ENCODE data around the gene KRT31. TPM values are rescaled to one million over a fixed set of nuclear protein-coding genes. Genes with fewer than 3 reads are reported as not detected.

The KRT31 gene
- total RNA-seq (2016; rRNA removed; fragmentation: Illumina TruSeq; extraction: Trizol) = not detected in 2 replicates
- not detected in 2 replicates for total RNA-seq (2016; cell fraction: cytosol; rRNA removed; fragmentation: Illumina TruSeq; extraction: Trizol; ENCODE audit: low read depth)
- total RNA-seq (2016; cell fraction: insoluble cytoplasmic fraction; rRNA removed; fragmentation: Illumina TruSeq; extraction: Trizol) = not detected in 2 replicates
- total RNA-seq (2016; cell fraction: membrane; rRNA removed; fragmentation: Illumina TruSeq; extraction: Trizol) = not detected in 2 replicates
- not detected in 2 replicates for total RNA-seq (2016; cell fraction: nucleus; rRNA removed; fragmentation: Illumina TruSeq; extraction: Trizol)
- polyA plus RNA-seq (2011; rRNA removed) = 0.05 TPM in 2 replicates
- polyA plus RNA-seq (2011; cell fraction: cytosol; rRNA removed) = not detected in 2 replicates
- 0.07 and 0.13 TPM in 2 replicates for polyA plus RNA-seq (2011; cell fraction: nucleus; rRNA removed)
- not detected in 2 replicates for polyA plus RNA-seq (2012)
- polyA plus RNA-seq (2016; cell fraction: cytosol; fragmentation: Illumina TruSeq; extraction: Trizol; ENCODE audit: low read depth) = not detected in 2 replicates
- polyA plus RNA-seq (2016; cell fraction: insoluble cytoplasmic fraction; fragmentation: Illumina TruSeq; extraction: Trizol; ENCODE audit: low read depth) = not detected in 2 replicates
- polyA plus RNA-seq (2016; cell fraction: membrane; fragmentation: Illumina TruSeq; extraction: Trizol; ENCODE audit: low read depth) = not detected in 2 replicates
- not detected in 2 replicates for polyA plus RNA-seq (2016; cell fraction: nucleus; fragmentation: Illumina TruSeq; extraction: Trizol; ENCODE audit: insufficient read depth, low read depth)
- polyA minus RNA-seq (2011; rRNA and poly(A)+ RNA removed; ENCODE audit: low replicate concordance) = 0.23 TPM in 1 of 2 replicates, not detected in the other
- polyA minus RNA-seq (2011; cell fraction: cytosol; rRNA and poly(A)+ RNA removed) = not detected in 2 replicates
- not detected in 2 replicates for polyA minus RNA-seq (2011; cell fraction: nucleus; rRNA and poly(A)+ RNA removed)
- Bru-seq, nascent RNA = not detected
- not detected for BruChase-seq, experiment 1, labeled RNA remaining after a 6-hour chase
- not detected for BruChase-seq, experiment 2, labeled RNA remaining after a 2-hour chase
- long read RNA-seq, experiment 1 = 0 reads
- long read RNA-seq, experiment 2 = 0 reads

GRCh38 chr17:41396996-41397660 lies at the start of gene KRT31:
Gene KRT31, minus strand, starts transcription at chr17:41397608. Its CDS starts 69 bp downstream, at chr17:41397539.
- H2AFZ ChIP-seq (ENCODE audit: low read length) = no peak within 1 kb of the TSS
- H3K4me2 ChIP-seq (ENCODE audit: low read depth, low read length) = no peak within 1 kb of the TSS
- no peak within 1 kb of the TSS for H3K27ac ChIP-seq (ENCODE audit: extremely low read length, insufficient read depth, low read length)
- H3K4me1 ChIP-seq (ENCODE audit: insufficient read depth, low read length) = no peaks in the 10 kb centered on the region
- FAIRE-seq = no peak
- no peak for DNase-seq (ENCODE audit: low spot score)
- no peak within 1 kb of the TSS for H3K9ac ChIP-seq (ENCODE audit: insufficient read depth, low read depth, low read length)
- H3K36me3 ChIP-seq (replicated peaks in 1 of 2; ENCODE audit: control insufficient read depth in 1 of 2, insufficient read depth in 2 of 2, low read length in 2 of 2) = no peaks in the 10 kb centered on the region
- H3K79me2 ChIP-seq (ENCODE audit: insufficient read depth, low read length) = no peaks in the 10 kb centered on the region
- ATAC-seq = no peak
- WGBS (ENCODE audit: low lambda C conversion rate) = 55% methylated on average over 15 of the region's 16 CpGs
- H3K27me3 ChIP-seq (ENCODE audit: control insufficient read depth in 1 of 2, insufficient read depth in 2 of 2, low read length in 2 of 2) = peaks cover 2 to 11% of the 10 kb centered on the region in 2 experiments; a peak in 3 of 5 replicates
- ChIA-PET CTCF (ENCODE audit: low intra/inter-chr PET ratio, low total read pairs) (no interaction called here), POLR2A (no interaction called here)
- no peaks in the 10 kb centered on the region for H4K20me1 ChIP-seq (ENCODE audit: insufficient read depth, low read length)
- H3K9me3 ChIP-seq (ENCODE audit: low read length) = no peaks in the 10 kb centered on the region
- intact Hi-C loops (cut with micrococcal nuclease; ENCODE audit: unreplicated experiment) = no loop called here
- H3K4me3 ChIP-seq (replicated peaks in 1 of 3; ENCODE audit: insufficient read depth in 1 of 3, low read depth in 2 of 3, low read length in 3 of 3) = no peak within 1 kb of the TSS
- in situ Hi-C loops (cut with HindIII; ENCODE audit: extremely low pct_ligation_motif_present, low pct_unique_long_range_greater_than_20kb) = no loop called here
- no TSS peak for BruUV-seq (replicated peaks)
- TF ChIP-seq HDAC2 (CRISPR knock-in tag; IDR thresholded peaks at IDR 0.05) (no peak), FOXM1 (CRISPR knock-in tag; IDR thresholded peaks at IDR 0.05) (no peak), PPARG (CRISPR knock-in tag; conservative IDR thresholded peaks at IDR 0.05) (no peak), GPBP1L1 (CRISPR knock-in tag; IDR thresholded peaks at IDR 0.05) (no peak), KDM1A (CRISPR knock-in tag; IDR thresholded peaks at IDR 0.05) (no peak), ZFP36L2 (CRISPR knock-in tag; IDR thresholded peaks at IDR 0.05) (no peak), SP2 (CRISPR knock-in tag; IDR thresholded peaks at IDR 0.05) (no peak), TBP (CRISPR knock-in tag; IDR thresholded peaks at IDR 0.05) (no peak), PRDM4 (CRISPR knock-in tag; IDR thresholded peaks at IDR 0.05; ENCODE audit: borderline replicate concordance) (no peak), ATF3 (CRISPR knock-in tag; IDR thresholded peaks at IDR 0.05) (no peak), LRRFIP1 (CRISPR knock-in tag; conservative IDR thresholded peaks at IDR 0.05) (no peak), ZBTB14 (CRISPR knock-in tag; IDR thresholded peaks at IDR 0.05) (no peak), RFX1 (IDR thresholded peaks at IDR 0.05) (no peak)
